Right cardiac atrium (tissue), 5 donors: ENCODE measurements around the gene ATP6V0C. TPM values are rescaled to one million over a fixed set of nuclear protein-coding genes. Genes with fewer than 3 reads are reported as not detected.
"Not testable (repeated sequence)": the region's sequence is repeated elsewhere in the genome, so short reads cannot be mapped to it uniquely, and the experiment has no call there.

Source experiments
- ATAC-seq, 2 donors: fragments of 200-7000 bp; cut with Tn5 transposase; one replicate each; pipeline versions ENCODE4 v1.8.0 to v1.9.1; 2020; ENCODE audit warnings: moderate library complexity in 2 of 2, mild to moderate bottlenecking in 1 of 2
- DNase-seq, 3 donors: peaks; one replicate each; pipeline ENCODE4 v3.0.0-alpha.2; 2020
- H3K27ac ChIP-seq: one replicate; pipeline ENCODE4 v1.5.1; 2013; ENCODE audit warnings: mild to moderate bottlenecking, low read length, control low read depth, moderate library complexity
- H3K27me3 ChIP-seq: one replicate; pipeline ENCODE4 v1.6.1; 2013; ENCODE audit not compliant: control insufficient read depth, insufficient read depth
- H3K4me1 ChIP-seq: one replicate; pipeline ENCODE4 v1.6.1; 2013; ENCODE audit warnings: low read length; ENCODE audit not compliant: control insufficient read depth, insufficient read depth
- H3K4me3 ChIP-seq: one replicate; pipeline ENCODE4 v1.5.1; 2013; ENCODE audit warnings: low read length, control low read depth
- H3K9me3 ChIP-seq: one replicate; pipeline ENCODE4 v1.6.1; 2013; ENCODE audit warnings: low read length; ENCODE audit not compliant: control insufficient read depth
- WGBS: extraction: QIAGEN DNeasy Blood & Tissue Kit; methylation state at CpG from one replicate; pipeline ENCODE4 v1.1.7; 2013; 5-methylcytosine and 5-hydroxymethylcytosine counted together
- intact Hi-C, 4 donors: fragments of 100-400 bp; cut with DNase I; formaldehyde crosslinking; loops; one replicate each; pipeline versions ENCODE4 v1.11.0 to v1.14.0; 2022 to 2023
- polyA plus RNA-seq: library from polyadenylated mRNA; stranded (reverse); fragments of 200-250 nt; gene quantifications from one replicate; pipeline ENCODE4 v1.2.3, GENCODE V29; 2013
- total RNA-seq, 4 donors: library from RNA; stranded (reverse); fragmentation: NEBNext Ultra II Directional; extraction: Animal tissue kit (Norgen Biotek cat#: 25700); gene quantifications; one replicate each; pipeline ENCODE4 v1.2.1, GENCODE V29; 2021
- donor health status: healthy with polysubstance abuse.
- donor health status: DM: no; HTN: yes; CAD: no.
- donor health status: DM: no; HTN: no; CAD: no.
- donor health status: DM: no; HTN: yes; CAD: no; lungs with severe emphysema.
- donor health status: DM: yes; HTN: yes; CAD: no.

ATP6V0C gene
- total and polyA plus RNA-seq, 5 donors = 153 to 206 (median 179) TPM

DNA sequence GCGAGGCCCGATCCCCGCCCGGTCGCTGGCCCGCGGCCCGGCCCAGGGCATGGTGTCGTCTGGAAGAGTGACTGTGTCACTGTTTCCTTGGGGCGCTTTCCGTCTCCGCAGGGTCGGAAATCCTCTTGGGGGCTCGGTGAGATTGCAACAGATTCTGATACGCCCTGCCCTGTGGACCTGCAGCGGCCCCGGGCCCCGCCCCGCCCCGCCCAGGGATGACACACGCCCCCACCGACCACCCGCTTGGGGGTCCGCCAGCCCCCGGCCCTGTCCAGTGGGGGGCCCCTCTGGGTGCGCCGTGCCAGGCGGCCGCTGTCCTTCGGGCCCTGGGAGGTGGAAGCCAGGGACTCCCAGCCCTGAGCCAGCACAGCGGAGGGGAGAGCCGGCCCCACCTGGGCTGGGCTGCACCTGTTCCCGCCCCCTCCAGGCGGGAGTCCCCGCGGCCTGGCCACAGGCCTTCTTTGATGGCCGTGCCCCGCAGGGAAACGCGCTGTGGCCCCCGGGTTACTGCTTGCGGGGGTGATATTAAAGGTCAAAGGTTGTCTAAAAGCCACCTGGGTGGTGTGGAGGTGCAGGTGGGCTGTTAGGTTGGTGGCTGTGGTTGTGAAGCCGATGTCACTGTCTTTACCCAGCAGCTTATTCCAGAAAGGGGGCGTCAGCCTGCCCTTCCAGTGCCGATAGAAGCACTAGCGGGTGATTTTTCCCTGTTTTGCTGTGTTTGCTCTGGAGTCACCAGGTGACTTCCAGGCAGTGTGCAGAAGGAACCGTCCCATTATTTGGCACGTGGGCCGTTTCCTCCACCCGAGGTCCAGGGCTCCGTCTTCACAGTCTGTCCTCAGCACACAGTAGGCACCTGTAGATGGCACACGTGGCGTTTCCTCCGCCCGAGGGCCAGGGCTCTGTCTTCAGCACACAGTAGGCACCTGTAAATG lies 38.1 kb upstream of the ATP6V0C start:
- peaks cover 2% of the 10 kb centered on the region for H3K4me1 ChIP-seq
- peak overlapping the region; percentile 88 for H3K4me3 ChIP-seq
- peak in 1 of 3 donors; percentile 73 for DNase-seq
- no peak for ATAC-seq
- intact Hi-C loops = no loop called here
- WGBS = 15% methylated on average over 55 of the region's 55 CpGs
- no peaks in the 10 kb centered on the region for H3K9me3 ChIP-seq
- H3K27ac ChIP-seq = no peak overlapping the region
- no peaks in the 10 kb centered on the region for H3K27me3 ChIP-seq

DNA sequence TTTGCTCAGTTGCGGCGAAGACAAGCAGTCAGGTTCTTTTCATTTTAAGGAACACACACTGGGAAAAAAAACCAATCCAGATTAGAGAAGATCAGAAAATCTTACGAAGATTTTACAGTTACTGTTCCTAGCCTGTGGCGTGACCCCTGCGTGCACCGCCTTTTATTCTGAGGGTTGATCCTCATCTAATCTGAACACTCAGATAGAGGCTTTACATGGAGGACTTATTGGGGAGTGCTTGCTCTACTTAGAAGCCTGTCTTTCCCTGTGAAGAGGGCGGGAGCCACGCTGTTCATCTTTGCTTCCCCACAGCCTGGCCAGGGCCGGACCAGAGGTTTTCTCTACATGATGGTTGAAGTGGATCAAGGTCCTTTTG lies 37.4 kb upstream of the ATP6V0C start:
- Histone ChIP-seq H3K27ac (no peak overlapping the region), H3K9me3 (no peaks in the 10 kb centered on the region), H3K4me3 (no peak overlapping the region), H3K27me3 (no peaks in the 10 kb centered on the region), H3K4me1 (peaks cover 2% of the 10 kb centered on the region)
- intact Hi-C loops = no loop called here
- no peak for ATAC-seq
- WGBS = 93% methylated on average over 9 of the region's 9 CpGs
- peak in 1 of 3 donors; percentile 33 for DNase-seq

DNA sequence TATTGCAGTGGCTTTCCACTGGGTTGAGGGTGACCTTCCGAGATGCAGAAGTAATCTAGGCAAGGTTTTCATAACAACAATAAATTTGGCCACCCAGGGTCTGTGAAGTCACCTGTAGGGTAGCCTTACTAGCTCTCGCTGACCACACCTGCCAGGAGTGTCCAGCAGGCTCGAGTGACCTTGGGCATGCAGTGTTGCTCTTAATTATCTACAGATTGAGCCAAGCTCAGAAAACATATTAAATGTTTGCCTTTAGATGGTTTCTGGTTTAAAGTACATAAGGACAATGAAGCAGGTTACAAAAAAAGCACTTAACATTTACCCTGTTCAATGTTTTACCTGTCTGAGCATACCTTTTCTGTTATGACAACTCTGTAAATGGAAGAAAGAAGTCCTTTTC lies 37.0 kb upstream of the ATP6V0C start:
- H3K27me3 ChIP-seq = no peaks in the 10 kb centered on the region
- DNase-seq = no peak
- no peak overlapping the region for H3K4me3 ChIP-seq
- H3K9me3 ChIP-seq = no peaks in the 10 kb centered on the region
- H3K4me1 ChIP-seq = peaks cover 2% of the 10 kb centered on the region
- WGBS = 93% methylated on average over 3 of the region's 3 CpGs
- ATAC-seq = no peak
- no peak overlapping the region for H3K27ac ChIP-seq
- intact Hi-C loops = no loop called here

DNA sequence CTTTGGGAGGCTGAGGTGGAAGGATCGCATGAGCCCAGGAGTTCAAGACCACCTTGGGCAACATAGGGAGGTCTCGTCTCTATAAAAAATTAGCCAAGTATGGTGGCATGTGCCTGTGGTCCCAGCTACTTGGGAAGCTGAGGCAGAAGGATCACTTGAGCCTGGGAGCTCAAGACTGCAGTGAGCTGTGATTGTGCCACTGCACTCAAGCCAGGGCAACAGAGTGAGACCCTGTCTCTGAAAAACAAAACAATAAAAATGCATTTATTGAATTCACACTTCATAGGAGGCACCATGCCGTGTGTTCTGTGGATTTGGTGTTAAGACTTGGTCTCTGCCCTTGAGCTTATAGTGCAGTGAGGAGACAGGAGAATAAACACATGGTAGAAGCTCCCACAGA lies 36.4 kb upstream of the ATP6V0C start:
- intact Hi-C loops = no loop called here
- Histone ChIP-seq H3K4me1 (peaks cover 2% of the 10 kb centered on the region), H3K27me3 (no peaks in the 10 kb centered on the region), H3K27ac (no peak overlapping the region), H3K4me3 (no peak overlapping the region), H3K9me3 (no peaks in the 10 kb centered on the region)
- ATAC-seq (no peak), DNase-seq (peak in 2 of 3 donors; percentile 1 to 32)
- WGBS = 95% methylated on average over 3 of the region's 3 CpGs

DNA sequence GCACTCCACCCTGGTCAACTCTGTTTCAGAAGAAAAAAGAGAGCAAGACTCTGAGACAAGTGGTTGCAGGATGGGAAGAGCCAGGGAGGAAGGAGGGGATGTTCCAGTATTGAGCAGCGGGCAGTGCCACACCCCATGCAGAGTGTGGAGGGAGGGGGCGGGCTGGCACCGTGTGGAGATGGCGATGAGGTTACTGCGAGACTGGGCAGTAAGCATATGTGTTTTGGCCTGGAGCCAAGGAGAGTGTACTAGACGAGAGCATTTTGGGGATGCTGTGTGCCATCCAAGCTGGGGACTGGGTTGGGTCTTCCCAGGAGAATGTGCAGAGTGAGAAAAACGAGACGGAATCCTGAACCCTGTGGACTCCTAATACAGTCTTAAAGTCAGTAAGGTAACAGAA lies 35.5 kb upstream of the ATP6V0C start:
- Histone ChIP-seq H3K4me1 (peaks cover 2% of the 10 kb centered on the region), H3K9me3 (no peaks in the 10 kb centered on the region), H3K27ac (no peak overlapping the region), H3K4me3 (no peak overlapping the region), H3K27me3 (no peaks in the 10 kb centered on the region)
- peak in 1 of 3 donors; percentile 45 for DNase-seq
- ATAC-seq = no peak
- intact Hi-C loops = no loop called here
- WGBS = 72% methylated on average over 8 of the region's 8 CpGs

DNA sequence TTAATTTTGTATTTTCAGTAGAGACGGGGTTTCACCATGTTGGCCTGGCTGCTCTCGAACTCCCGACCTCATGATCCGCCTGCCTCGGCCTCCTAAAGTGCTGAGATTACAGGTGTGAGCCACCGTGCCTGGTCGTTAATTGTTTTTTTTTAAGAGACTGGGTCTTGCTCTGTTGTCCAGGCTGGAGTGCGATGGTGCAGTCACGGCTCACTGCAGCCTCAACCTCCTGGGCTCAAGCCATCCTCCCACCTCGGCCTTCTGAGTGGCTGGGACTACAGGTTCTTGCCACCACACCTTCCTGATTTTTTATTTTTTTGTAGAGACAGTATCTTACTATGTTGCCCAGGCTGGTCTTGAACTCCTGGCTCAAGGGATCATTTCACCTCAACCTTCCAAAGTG lies 33.8 kb upstream of the ATP6V0C start:
- ATAC-seq, intact Hi-C loops, H3K4me3 ChIP-seq, H3K27ac ChIP-seq, H3K9me3 ChIP-seq, H3K4me1 ChIP-seq, H3K27me3 ChIP-seq: not testable (repeated sequence)
- DNase-seq = peak in 1 of 3 donors; percentile 12
- WGBS = 92% methylated on average over 10 of the region's 10 CpGs

DNA sequence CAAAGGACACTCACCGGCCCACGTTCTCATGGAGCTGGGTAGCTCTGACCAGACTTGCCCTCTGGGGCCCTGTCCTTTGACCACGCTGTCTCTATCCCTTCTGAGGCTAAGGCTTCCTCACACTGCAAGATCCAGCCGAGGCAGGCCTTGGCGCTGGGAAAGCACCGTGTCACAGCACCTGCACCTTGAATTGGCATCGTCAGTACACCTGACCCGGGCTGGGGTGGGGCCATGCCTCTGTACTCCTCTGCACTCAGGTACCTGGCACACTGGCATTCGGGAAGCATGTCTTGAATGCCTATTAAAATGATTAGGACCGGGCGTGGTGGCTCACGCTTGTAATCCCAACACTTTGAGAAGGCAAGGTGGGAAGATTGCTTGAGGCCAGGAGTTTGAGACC lies 32.8 kb upstream of the ATP6V0C start:
- 90% methylated on average over 12 of the region's 12 CpGs for WGBS
- intact Hi-C loops = no loop called here

DNA sequence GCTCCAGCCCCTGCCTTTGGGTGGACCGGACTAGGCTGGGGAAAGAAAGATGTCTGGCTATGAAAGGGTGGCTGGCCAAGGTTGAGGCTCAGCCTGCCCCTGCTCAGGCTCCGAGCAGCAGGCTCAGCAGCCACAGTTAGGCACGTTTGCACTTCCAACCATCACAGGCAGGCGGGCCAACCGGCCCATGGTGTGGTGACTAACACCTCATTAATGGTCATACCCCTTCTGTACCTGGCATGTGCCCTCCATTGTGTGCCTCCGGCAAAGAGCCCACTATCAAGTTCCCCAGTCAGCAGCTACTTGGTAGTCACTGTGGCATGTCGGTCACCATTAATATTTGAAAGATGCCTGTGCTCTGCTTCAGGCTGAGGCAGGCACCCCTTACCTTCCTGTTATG lies 32.1 kb upstream of the ATP6V0C start:
- intact Hi-C loops = no loop called here
- ATAC-seq (no peak), DNase-seq (peak in 2 of 3 donors; percentile 12 to 26)
- no peaks in the 10 kb centered on the region for H3K9me3 ChIP-seq
- no peaks in the 10 kb centered on the region for H3K4me1 ChIP-seq
- no peaks in the 10 kb centered on the region for H3K27me3 ChIP-seq
- H3K4me3 ChIP-seq = no peak overlapping the region
- no peak overlapping the region for H3K27ac ChIP-seq
- 74% methylated on average over 7 of the region's 7 CpGs for WGBS

More for the DNA sequence above, 32.8 kb upstream of the ATP6V0C start:
- Histone ChIP-seq H3K9me3 (no peaks in the 10 kb centered on the region), H3K4me1 (no peaks in the 10 kb centered on the region), H3K27ac (no peak overlapping the region), H3K27me3 (no peaks in the 10 kb centered on the region), H3K4me3 (no peak overlapping the region)
- DNase-seq (peak in 2 of 3 donors; percentile 35 to 37), ATAC-seq (no peak)

DNA sequence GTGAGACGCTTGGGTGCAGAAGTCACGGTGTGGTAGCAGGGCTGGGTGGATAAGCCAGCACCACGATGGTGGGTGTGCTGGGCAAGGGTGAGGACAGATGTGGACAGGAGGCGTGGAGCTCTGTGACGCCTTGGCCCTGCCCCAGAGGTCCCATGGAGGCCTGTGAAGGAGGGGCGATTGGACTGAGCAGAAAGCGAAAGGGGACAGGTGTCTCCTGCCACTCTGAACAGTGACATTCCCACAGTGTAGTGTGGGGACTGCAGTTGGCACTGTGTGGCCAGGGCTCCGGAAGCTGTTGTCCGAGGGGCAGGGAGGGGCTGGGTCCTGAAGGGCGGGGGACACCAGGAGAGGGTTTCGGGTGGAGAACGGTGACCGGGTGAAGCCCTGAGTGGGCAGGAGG lies 31.5 kb upstream of the ATP6V0C start:
- H3K4me1 ChIP-seq = no peaks in the 10 kb centered on the region
- peak in 2 of 3 donors; percentile 35 to 45 for DNase-seq
- intact Hi-C loops = no loop called here
- H3K27me3 ChIP-seq = no peaks in the 10 kb centered on the region
- H3K27ac ChIP-seq = no peak overlapping the region
- 62% methylated on average over 13 of the region's 13 CpGs for WGBS
- H3K4me3 ChIP-seq = no peak overlapping the region
- H3K9me3 ChIP-seq = no peaks in the 10 kb centered on the region
- no peak for ATAC-seq

DNA sequence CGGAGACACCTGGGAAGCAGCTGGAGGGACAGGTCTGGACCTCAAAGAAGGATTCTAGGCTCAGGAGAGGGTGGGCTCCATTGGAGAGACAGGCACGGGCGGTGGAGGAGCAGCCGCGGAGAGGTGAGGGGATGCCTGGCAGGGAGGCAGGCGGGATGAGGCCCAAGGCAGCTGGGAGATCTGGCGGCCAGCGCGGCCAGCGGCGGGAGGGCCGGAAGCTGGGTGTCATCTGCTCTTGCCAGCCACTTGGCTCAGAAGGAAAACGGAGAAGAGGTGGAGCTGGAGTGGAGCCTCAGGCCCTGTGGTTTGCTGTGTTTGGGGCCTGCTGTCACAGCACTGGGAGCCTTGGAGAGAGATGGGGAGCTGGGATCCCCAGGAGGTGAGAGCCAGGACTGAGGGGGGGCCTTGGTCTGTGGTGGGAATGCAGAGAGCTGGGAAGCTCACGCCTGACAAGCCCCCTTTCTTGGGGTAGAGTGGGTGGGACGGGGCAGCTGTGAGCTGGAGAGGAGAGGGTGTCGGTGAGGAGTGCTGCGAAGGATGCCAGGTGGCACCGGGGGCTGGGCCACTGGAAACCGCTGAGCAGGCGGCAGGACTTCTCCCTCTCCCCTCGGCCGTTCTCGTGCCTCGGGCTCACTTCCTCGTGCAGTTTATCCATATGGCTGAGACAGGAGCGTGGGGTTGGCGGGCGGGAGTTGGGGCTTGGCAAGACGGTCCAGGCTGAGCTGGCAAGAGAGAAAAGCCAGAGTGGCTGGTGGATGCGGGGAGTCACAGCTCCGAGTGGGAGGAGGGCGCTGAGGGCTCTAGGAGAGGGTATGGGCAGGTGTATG lies 30.8 kb upstream of the ATP6V0C start:
- Histone ChIP-seq H3K4me1 (no peaks in the 10 kb centered on the region), H3K9me3 (no peaks in the 10 kb centered on the region), H3K27ac (peak overlapping the region; percentile 19), H3K4me3 (no peak overlapping the region), H3K27me3 (no peaks in the 10 kb centered on the region)
- 39% methylated on average over 32 of the region's 32 CpGs for WGBS
- intact Hi-C loops = no loop called here
- DNase-seq (peak; percentile 69 to 86 (median 84)), ATAC-seq (peak; percentile 58 to 71)
